H1 (cell line): ENCODE data around the gene DTL. TPM values are rescaled to one million over a fixed set of nuclear protein-coding genes. Genes with fewer than 3 reads are reported as not detected.

Experiments used
- CTCF ChIA-PET: fragments of 300-600 bp; sonication (Branson Sonifier 250); formaldehyde crosslinking; loops from one replicate; lab custom pipeline; 2021; ENCODE audit not compliant: partially characterized antibody; lab: Charles Lee
- POLR2A ChIA-PET: fragments of 300-600 bp; sonication (Branson Sonifier 250); formaldehyde crosslinking; loops from one replicate; lab custom pipeline; 2021; ENCODE audit warnings: inconsistent platforms; ENCODE audit not compliant: partially characterized antibody; lab: Charles Lee
- DNase-seq, 2 experiments: peaks; one replicate each; pipeline versions ENCODE4 v3.0.0 to v3.0.0-alpha.2; 2010 to 2022; ENCODE audit warnings: low spot score in 2 of 2, low read depth in 1 of 2, mixed read lengths in 1 of 2
- FAIRE-seq: peaks from 2 replicates; lab custom pipeline; 2011; peaks lifted over from hg19 to GRCh38; lab: Jason Lieb, UNC
- H2AFZ ChIP-seq: 2 replicates; pipeline ENCODE4 v1.8.1; 2012; ENCODE audit warnings: low read length, inconsistent platforms
- H2AK5ac ChIP-seq: 2 replicates; pipeline ENCODE4 v1.6.1; 2013; ENCODE audit warnings: low read depth, low read length
- H2BK120ac ChIP-seq: replicated peaks from 2 replicates; pipeline ENCODE3; 2013; ENCODE audit warnings: low read depth, low read length, inconsistent platforms
- H2BK12ac ChIP-seq: 2 replicates; pipeline ENCODE4 v1.6.1; 2013; ENCODE audit warnings: low read depth, low read length
- H2BK15ac ChIP-seq: 2 replicates; pipeline ENCODE4 v1.6.1; 2013; ENCODE audit warnings: low read length
- H2BK20ac ChIP-seq: 2 replicates; pipeline ENCODE4 v1.6.1; 2013; ENCODE audit warnings: low read length
- H2BK5ac ChIP-seq: 2 replicates; pipeline ENCODE4 v1.6.1; 2013; ENCODE audit warnings: low read depth, low read length
- H3K14ac ChIP-seq: 2 replicates; pipeline ENCODE4 v1.6.1; 2013; ENCODE audit warnings: inconsistent platforms; ENCODE audit not compliant: insufficient read length
- H3K18ac ChIP-seq: 2 replicates; pipeline ENCODE4 v1.6.1; 2013; ENCODE audit warnings: low read length; ENCODE audit errors: extremely low read depth
- H3K23ac ChIP-seq: 2 replicates; pipeline ENCODE4 v1.6.1; 2013; ENCODE audit warnings: inconsistent platforms; ENCODE audit not compliant: insufficient read length
- H3K23me2 ChIP-seq: 2 replicates; pipeline ENCODE4 v1.6.1; 2013; ENCODE audit warnings: low read depth, low read length
- H3K27ac ChIP-seq: 2 replicates; pipeline ENCODE4 v1.6.1; 2011; ENCODE audit warnings: low read depth, low read length, inconsistent platforms
- H3K27me3 ChIP-seq, 4 experiments: replicated peaks in 1 of 4; 1 replicate in 1 of 4; 2 replicates in 3 of 4; pipeline versions ENCODE4 v1.6.1 to v1.8.1; 2011 to 2013; ENCODE audit warnings: low read length in 3 of 4, mild to moderate bottlenecking in 3 of 4, inconsistent platforms in 2 of 4, mixed read lengths in 2 of 4, moderate library complexity in 1 of 4; ENCODE audit not compliant: control insufficient read depth in 3 of 4, insufficient read depth in 3 of 4; ENCODE audit errors: extremely low read depth in 1 of 4
- H3K36me3 ChIP-seq, 4 experiments: 2 replicates each; pipeline versions ENCODE4 v1.6.1 to v1.8.1; 2011 to 2013; ENCODE audit warnings: mild to moderate bottlenecking in 4 of 4, low read length in 3 of 4, moderate library complexity in 2 of 4, control low read depth in 1 of 4, inconsistent platforms in 1 of 4; ENCODE audit not compliant: insufficient read depth in 4 of 4, control insufficient read depth in 2 of 4
- H3K4ac ChIP-seq: replicated peaks from 2 replicates; pipeline ENCODE3; 2013; ENCODE audit warnings: low read length, low read depth, mixed read lengths, inconsistent platforms; ENCODE audit not compliant: insufficient read length
- H3K4me1 ChIP-seq, 4 experiments: replicated peaks in 1 of 4; 1 replicate in 1 of 4; 2 replicates in 3 of 4; pipeline versions ENCODE4 v1.6.1 to v1.8.1; 2011 to 2013; ENCODE audit warnings: low read length in 3 of 4, inconsistent platforms in 2 of 4, mixed read lengths in 1 of 4; ENCODE audit not compliant: insufficient read depth in 4 of 4, control insufficient read depth in 3 of 4
- H3K4me2 ChIP-seq, 2 experiments: 2 replicates each; pipeline versions ENCODE4 v1.6.1 to v1.8.1; 2011 to 2013; ENCODE audit warnings: low read depth in 2 of 2, low read length in 2 of 2, control low read depth in 1 of 2, inconsistent platforms in 1 of 2, mild to moderate bottlenecking in 1 of 2; ENCODE audit not compliant: insufficient read depth in 1 of 2
- H3K4me3 ChIP-seq, 4 experiments: fragments of 200-600, 300-600 bp in 1 of 4; sonication (generic), shearing (Covaris generic), sonication (Bioruptor Twin) in 1 of 4; 2 replicates each; pipeline versions ENCODE4 v1.5.1 to v1.8.1; 2011 to 2016; ENCODE audit warnings: low read length in 4 of 4, low read depth in 3 of 4, control low read depth in 2 of 4, inconsistent platforms in 2 of 4, mild to moderate bottlenecking in 2 of 4, mixed read lengths in 1 of 4, moderate library complexity in 1 of 4; ENCODE audit not compliant: insufficient read depth in 2 of 4; ENCODE audit errors: extremely low read depth in 1 of 4
- H3K56ac ChIP-seq: replicated peaks from 2 replicates; pipeline ENCODE3; 2013; ENCODE audit warnings: low read depth, mild to moderate bottlenecking, mixed read lengths, low read length, inconsistent platforms; ENCODE audit not compliant: insufficient read length
- H3K79me1 ChIP-seq: 2 replicates; pipeline ENCODE4 v1.6.1; 2013; ENCODE audit warnings: low read depth, low read length, control low read depth
- H3K79me2 ChIP-seq, 2 experiments: 2 replicates each; pipeline versions ENCODE4 v1.6.1 to v1.8.1; 2012 to 2013; ENCODE audit warnings: low read length in 2 of 2, mild to moderate bottlenecking in 2 of 2, inconsistent platforms in 1 of 2; ENCODE audit not compliant: insufficient read depth in 2 of 2, control insufficient read depth in 1 of 2
- H3K9ac ChIP-seq, 4 experiments: replicated peaks in 1 of 4; 1 replicate in 1 of 4; 2 replicates in 3 of 4; pipeline versions ENCODE4 v1.6.1 to v1.8.1; 2011 to 2013; ENCODE audit warnings: low read depth in 3 of 4, low read length in 3 of 4, control low read depth in 2 of 4, mild to moderate bottlenecking in 2 of 4, moderate library complexity in 2 of 4, inconsistent platforms in 1 of 4; ENCODE audit errors: extremely low read depth in 1 of 4
- H3K9me3 ChIP-seq, 2 experiments: 2 replicates each; pipeline versions ENCODE4 v1.6.1 to v1.8.1; 2012 to 2013; ENCODE audit warnings: mild to moderate bottlenecking in 2 of 2, moderate library complexity in 2 of 2, control low read depth in 1 of 2, inconsistent platforms in 1 of 2, low read depth in 1 of 2, low read length in 1 of 2, mixed read lengths in 1 of 2; ENCODE audit not compliant: insufficient read depth in 2 of 2
- H4K20me1 ChIP-seq, 2 experiments: replicated peaks in 1 of 2; 2 replicates each; pipeline versions ENCODE3 to v1.8.1; 2011 to 2013; ENCODE audit warnings: inconsistent platforms in 2 of 2, low read length in 2 of 2, mild to moderate bottlenecking in 1 of 2; ENCODE audit not compliant: insufficient read depth in 2 of 2, control insufficient read depth in 1 of 2
- H4K5ac ChIP-seq: 2 replicates; pipeline ENCODE4 v1.6.1; 2013; ENCODE audit warnings: low read length, low read depth, mixed read lengths, inconsistent platforms; ENCODE audit not compliant: insufficient read length
- H4K8ac ChIP-seq: 2 replicates; pipeline ENCODE4 v1.8.0; 2013; ENCODE audit warnings: mild to moderate bottlenecking, moderate library complexity, low read length, inconsistent platforms; ENCODE audit not compliant: insufficient read depth; ENCODE audit errors: extremely low read depth
- H4K91ac ChIP-seq: replicated peaks from 2 replicates; pipeline ENCODE3; 2013; ENCODE audit warnings: low read length, mixed read lengths, inconsistent platforms; ENCODE audit not compliant: insufficient read length
- KDM5A ChIP-seq: fragments of 200-600 bp; IDR thresholded peaks from 2 replicates; pipeline ENCODE4 v1.7.1; 2012; ENCODE audit warnings: mild to moderate bottlenecking, low read length, inconsistent platforms, mixed read lengths
- POLR2AphosphoS5 ChIP-seq: IDR thresholded peaks from 2 replicates; pipeline ENCODE4 v1.6.1; 2011; ENCODE audit warnings: low read depth, low read length
- SP4 ChIP-seq: IDR thresholded peaks from 2 replicates; pipeline ENCODE4 v1.6.1; 2012; ENCODE audit warnings: low read length, inconsistent platforms
- WGBS, 2 experiments: shearing (Covaris generic) in 1 of 2; methylation state at CpG; one replicate each; pipeline versions ENCODE4 v1.1.6 to v1.1.7; 2013 to 2015; ENCODE audit warnings: low lambda C conversion rate in 2 of 2, mixed read lengths in 2 of 2, inconsistent platforms in 1 of 2, low coverage in 1 of 2, missing lambda C conversion rate in 1 of 2; ENCODE audit not compliant: insufficient replicate concordance in 2 of 2, insufficient coverage in 1 of 2, insufficient read length in 1 of 2; ENCODE audit errors: extremely low coverage in 1 of 2, missing lambda C conversion rate in 1 of 2; 5-methylcytosine and 5-hydroxymethylcytosine counted together
- polyA plus RNA-seq, 7 experiments: library from polyadenylated mRNA; depleted of rRNA in 3 of 7; stranded (reverse) in 5 of 7; unstranded in 2 of 7; fragments of >200 nt in 5 of 7; fragments of 200-250 nt in 2 of 7; gene quantifications; 1 replicate in 5 of 7; 2 replicates in 1 of 7; 4 replicates in 1 of 7; pipeline versions ENCODE4 v1.2.1 to v1.2.3, GENCODE V29; 2011 to 2013; ENCODE audit warnings: missing spikeins in 2 of 7, mixed read lengths in 2 of 7
- total RNA-seq: library from RNA; stranded (reverse); fragmentation: NEBNext Ultra II Directional; extraction: Animal tissue kit (Norgen Biotek cat#: 25700); gene quantifications from 2 replicates; pipeline ENCODE4 v1.2.1, GENCODE V29; 2021
- TF ChIP-seq, protein P1 (sequence below): IDR thresholded peaks from 2 replicates; pipeline ENCODE4 v1.6.1; 2012; ENCODE audit warnings: inconsistent platforms

The DTL gene
- total and polyA plus RNA-seq, 2 of the 8 experiments (the other 6 are each of a cell fraction or from before 2014, with no cell fraction given): 36.0 to 46.9 TPM

- no peak overlapping the region for H2BK5ac ChIP-seq
- H3K4ac ChIP-seq: no peak overlapping the region
- H2BK12ac ChIP-seq: no peak overlapping the region
- H2BK120ac ChIP-seq: no peak overlapping the region
- no peaks in the 10 kb centered on the region for H3K79me2 ChIP-seq
- FAIRE-seq: no peak
- H4K91ac ChIP-seq: no peak overlapping the region
- no peak overlapping the region for H3K56ac ChIP-seq
- H3K23ac ChIP-seq: no peak overlapping the region
- H3K14ac ChIP-seq: no peak overlapping the region
- no peak for DNase-seq
- H2AFZ ChIP-seq: no peak overlapping the region
- no peak overlapping the region for H2BK20ac ChIP-seq
- ChIA-PET CTCF (interaction anchor here (1.3 kb wide), 1 partner anchor 55 kb away, joined by 5 read pairs; no protein-coding TSS in a partner anchor), POLR2A (no interaction called here)
- H3K4me3 ChIP-seq: no peak overlapping the region
- H3K79me1 ChIP-seq: no peaks in the 10 kb centered on the region; the same call in 1 of the 2 replicates
- H4K20me1 ChIP-seq: no peaks in the 10 kb centered on the region
- H4K8ac ChIP-seq: no peak overlapping the region
- no peak overlapping the region for H3K9ac ChIP-seq
- no peak overlapping the region for H3K27ac ChIP-seq
- H4K5ac ChIP-seq: no peak overlapping the region
- no peak overlapping the region for H2BK15ac ChIP-seq
- H3K36me3 ChIP-seq: no peaks in the 10 kb centered on the region
- H3K18ac ChIP-seq: no peak overlapping the region
- no peak overlapping the region for H3K4me2 ChIP-seq
- H3K27me3 ChIP-seq: no peaks in the 10 kb centered on the region
- peaks cover 0 to 11% (median 3%) of the 10 kb centered on the region in 4 experiments; a peak in 4 of 7 replicates for H3K4me1 ChIP-seq
- no peaks in the 10 kb centered on the region for H3K23me2 ChIP-seq
- WGBS, 2 experiments: 92% methylated on average over 9 of the region's 9 CpGs; no CpG with 5 or more reads in 1 of the 2 experiments
- no peaks in the 10 kb centered on the region for H3K9me3 ChIP-seq
- H2AK5ac ChIP-seq: no peak overlapping the region
- no peak for TF ChIP-seq POLR2AphosphoS5
- TF ChIP-seq KDM5A: no peak
- TF ChIP-seq, protein P1, sequence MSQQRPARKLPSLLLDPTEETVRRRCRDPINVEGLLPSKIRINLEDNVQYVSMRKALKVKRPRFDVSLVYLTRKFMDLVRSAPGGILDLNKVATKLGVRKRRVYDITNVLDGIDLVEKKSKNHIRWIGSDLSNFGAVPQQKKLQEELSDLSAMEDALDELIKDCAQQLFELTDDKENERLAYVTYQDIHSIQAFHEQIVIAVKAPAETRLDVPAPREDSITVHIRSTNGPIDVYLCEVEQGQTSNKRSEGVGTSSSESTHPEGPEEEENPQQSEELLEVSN: no peak
- no peak for TF ChIP-seq SP4
Measured at GRCh38 chr1:212125654-212126053, 90.1 kb downstream of the DTL start.
